Measurements from ENCODE around the gene SZT2.

SZT2 gene

GRCh38 chr1:43354471-43354870 lies 35.2 kb upstream of the SZT2 start:
- TF ChIP-seq GATA2 (IDR thresholded peaks at IDR 0.05; ENCODE audit: low read depth, low read length) (no peak), GATA3 (IDR thresholded peaks at IDR 0.05; ENCODE audit: low read depth, low read length) (no peak)

DNA sequence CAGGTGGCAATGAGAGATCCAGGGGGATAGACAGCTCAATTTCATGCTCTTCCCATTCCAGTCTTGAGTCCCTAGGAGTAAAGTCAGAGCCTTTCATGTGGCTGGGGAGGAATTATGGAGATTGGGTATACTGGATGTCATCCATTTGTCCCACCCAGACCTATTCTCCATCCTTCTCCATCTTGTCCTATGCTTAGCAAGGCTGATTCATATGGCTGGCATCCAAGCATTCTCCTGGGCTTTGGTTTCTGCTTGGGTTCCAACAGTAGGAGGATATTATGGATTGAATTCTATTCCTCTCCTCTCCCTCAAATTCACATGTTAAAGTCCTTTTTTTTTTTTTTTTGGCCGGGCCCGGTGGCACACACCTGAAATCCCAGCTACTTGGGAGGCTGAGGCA lies 34.8 kb upstream of the SZT2 start:
- no peak for TF ChIP-seq GATA2 (IDR thresholded peaks at IDR 0.05; ENCODE audit: low read depth, low read length)
- no peak for TF ChIP-seq GATA3 (IDR thresholded peaks at IDR 0.05; ENCODE audit: low read depth, low read length)

- TF ChIP-seq GATA3 (IDR thresholded peaks at IDR 0.05; ENCODE audit: low read depth, low read length) (no peak), GATA2 (IDR thresholded peaks at IDR 0.05; ENCODE audit: low read depth, low read length) (no peak)
Observed at GRCh38 chr1:43357251-43357650, 32.4 kb upstream of the SZT2 start.

DNA sequence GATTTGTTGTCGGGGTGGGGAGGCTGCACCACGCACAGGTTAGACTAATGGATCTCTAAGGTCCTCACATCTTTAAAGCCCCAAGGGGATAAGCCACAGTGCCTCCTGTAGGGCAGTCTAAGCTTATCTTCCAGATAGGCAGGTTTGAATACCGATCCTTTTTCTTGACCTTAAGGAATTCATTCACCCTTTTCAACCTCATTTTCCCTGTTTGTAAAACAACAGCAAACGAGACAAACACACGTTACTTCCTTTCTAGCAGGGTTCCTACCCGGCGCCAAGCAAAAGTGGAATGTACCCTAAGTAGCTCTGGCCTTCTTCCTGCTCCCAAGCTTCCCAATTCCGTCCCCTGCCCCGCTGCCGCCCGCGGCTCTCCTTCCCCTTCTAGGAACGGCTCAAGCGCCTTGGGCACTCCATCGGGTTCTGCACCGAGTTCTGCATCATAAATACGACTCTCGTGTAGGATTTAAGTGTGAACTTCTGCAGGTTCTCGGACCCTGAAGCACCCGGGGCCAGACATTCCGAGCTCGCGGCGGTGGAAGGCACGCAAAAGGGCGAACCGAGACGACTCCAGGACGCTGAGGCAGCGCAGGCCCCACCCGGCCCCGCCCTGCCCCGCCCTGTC lies 31.5 kb upstream of the SZT2 start:
- TF ChIP-seq GATA3 (IDR thresholded peaks at IDR 0.05; ENCODE audit: low read depth, low read length), result no peak
- TF ChIP-seq GATA2 (IDR thresholded peaks at IDR 0.05; ENCODE audit: low read depth, low read length), result no peak

DNA sequence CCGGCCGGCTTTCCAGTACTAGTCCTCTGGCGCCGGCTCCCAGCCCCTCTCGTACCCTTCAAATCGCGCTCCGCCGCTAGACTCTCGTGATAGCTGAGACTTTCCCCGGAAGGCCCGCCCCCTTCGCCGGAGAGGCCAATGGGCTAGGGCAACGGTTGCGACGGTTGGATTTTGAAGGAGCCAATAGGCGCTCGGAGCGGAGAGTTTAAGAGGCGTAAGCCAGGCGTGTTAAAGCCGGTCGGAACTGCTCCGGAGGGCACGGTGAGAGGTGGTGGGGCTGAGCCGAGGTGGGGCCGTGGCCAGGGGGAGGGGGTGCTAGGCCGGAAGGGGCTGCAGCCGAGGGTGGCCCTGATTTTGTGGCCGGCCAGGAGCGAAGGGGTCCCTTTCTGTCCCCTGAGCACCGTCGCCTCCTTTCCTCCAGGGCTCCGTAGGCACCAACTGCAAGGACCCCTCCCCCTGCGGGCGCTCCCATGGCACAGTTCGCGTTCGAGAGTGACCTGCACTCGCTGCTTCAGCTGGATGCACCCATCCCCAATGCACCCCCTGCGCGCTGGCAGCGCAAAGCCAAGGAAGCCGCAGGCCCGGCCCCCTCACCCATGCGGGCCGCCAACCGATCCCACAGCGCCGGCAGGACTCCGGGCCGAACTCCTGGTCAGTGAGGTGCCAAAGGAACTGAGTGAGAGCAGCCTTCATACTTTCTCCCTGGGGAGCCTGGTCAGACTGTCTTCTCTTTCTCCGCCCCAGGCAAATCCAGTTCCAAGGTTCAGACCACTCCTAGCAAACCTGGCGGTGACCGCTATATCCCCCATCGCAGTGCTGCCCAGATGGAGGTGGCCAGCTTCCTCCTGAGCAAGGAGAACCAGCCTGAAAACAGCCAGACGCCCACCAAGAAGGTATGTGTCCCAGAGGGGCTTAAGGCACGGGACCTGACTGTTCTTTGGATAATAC lies 30.7 kb upstream of the SZT2 start, which contains the start of gene CDC20:
Gene CDC20, plus strand, starts transcription at position 236 of the 948 bp plus-strand sequence. Its CDS starts 235 bp downstream, at position 471.
- TF ChIP-seq GATA3 (IDR thresholded peaks at IDR 0.05; ENCODE audit: low read depth, low read length) (no peak), GATA2 (IDR thresholded peaks at IDR 0.05; ENCODE audit: low read depth, low read length) (no peak)

DNA sequence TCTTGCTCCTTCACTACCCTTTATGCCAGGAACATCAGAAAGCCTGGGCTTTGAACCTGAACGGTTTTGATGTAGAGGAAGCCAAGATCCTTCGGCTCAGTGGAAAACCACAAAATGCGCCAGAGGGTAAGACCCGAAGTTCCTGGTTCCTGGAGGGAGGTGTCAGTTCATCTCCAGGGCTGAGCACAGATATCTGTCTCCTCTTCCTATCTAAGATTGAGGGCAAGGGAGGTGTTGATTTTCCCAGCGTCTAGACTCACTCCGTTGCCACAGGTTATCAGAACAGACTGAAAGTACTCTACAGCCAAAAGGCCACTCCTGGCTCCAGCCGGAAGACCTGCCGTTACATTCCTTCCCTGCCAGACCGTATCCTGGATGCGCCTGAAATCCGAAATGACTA lies 30.0 kb upstream of the SZT2 start:
- TF ChIP-seq GATA2 (IDR thresholded peaks at IDR 0.05; ENCODE audit: low read depth, low read length) (no peak), GATA3 (IDR thresholded peaks at IDR 0.05; ENCODE audit: low read depth, low read length) (no peak)

DNA sequence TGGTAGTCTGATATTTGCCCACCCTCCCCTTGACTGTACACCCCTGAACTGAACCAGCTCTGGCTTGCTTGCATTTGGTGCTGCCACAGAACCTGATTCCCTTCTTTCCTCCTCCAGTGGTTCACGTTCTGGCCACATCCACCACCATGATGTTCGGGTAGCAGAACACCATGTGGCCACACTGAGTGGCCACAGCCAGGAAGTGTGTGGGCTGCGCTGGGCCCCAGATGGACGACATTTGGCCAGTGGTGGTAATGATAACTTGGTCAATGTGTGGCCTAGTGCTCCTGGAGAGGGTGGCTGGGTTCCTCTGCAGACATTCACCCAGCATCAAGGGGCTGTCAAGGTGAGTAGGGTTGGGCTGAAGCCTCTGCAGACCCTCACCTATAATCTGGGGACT lies 29.1 kb upstream of the SZT2 start:
- TF ChIP-seq GATA3 (IDR thresholded peaks at IDR 0.05; ENCODE audit: low read depth, low read length) (no peak), GATA2 (IDR thresholded peaks at IDR 0.05; ENCODE audit: low read depth, low read length) (no peak)

GRCh38 chr1:43363283-43363934 lies 26.3 kb upstream of the SZT2 start:
- TF ChIP-seq GATA3 (IDR thresholded peaks at IDR 0.05; ENCODE audit: low read depth, low read length) (no peak), GATA2 (IDR thresholded peaks at IDR 0.05; ENCODE audit: low read depth, low read length) (no peak)

GRCh38 chr1:43363935-43364525 lies 25.7 kb upstream of the SZT2 start:
- no peak for TF ChIP-seq GATA2 (IDR thresholded peaks at IDR 0.05; ENCODE audit: low read depth, low read length)
- no peak for TF ChIP-seq GATA3 (IDR thresholded peaks at IDR 0.05; ENCODE audit: low read depth, low read length)

DNA sequence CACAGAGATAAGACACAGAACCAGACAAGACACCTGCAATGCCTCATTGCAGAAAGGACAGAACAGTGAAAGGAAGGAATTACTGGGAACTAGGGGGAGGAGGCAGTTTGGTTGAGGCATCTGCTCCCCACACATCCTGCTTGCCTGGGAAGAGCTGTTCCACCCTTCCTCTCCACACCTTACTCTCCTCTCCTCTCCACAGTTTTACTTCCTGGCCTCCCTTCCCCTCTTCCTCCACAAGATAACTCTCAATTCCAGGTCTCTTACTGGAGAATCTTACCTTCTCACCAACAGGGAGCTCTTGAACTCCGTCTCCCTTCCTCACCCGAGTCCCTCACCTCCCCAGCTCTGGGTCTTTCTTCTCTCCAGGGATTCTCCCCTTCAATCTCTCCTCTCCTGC lies 24.0 kb upstream of the SZT2 start:
- TF ChIP-seq GATA3 (IDR thresholded peaks at IDR 0.05; ENCODE audit: low read depth, low read length), result no peak
- no peak for TF ChIP-seq GATA2 (IDR thresholded peaks at IDR 0.05; ENCODE audit: low read depth, low read length)

- no peak for TF ChIP-seq GATA3 (IDR thresholded peaks at IDR 0.05; ENCODE audit: low read depth, low read length)
- TF ChIP-seq GATA2 (IDR thresholded peaks at IDR 0.05; ENCODE audit: low read depth, low read length), result no peak
Observed at GRCh38 chr1:43366179-43366578, 23.5 kb upstream of the SZT2 start.

GRCh38 chr1:43366601-43367025 lies 23.1 kb upstream of the SZT2 start:
- TF ChIP-seq GATA2 (IDR thresholded peaks at IDR 0.05; ENCODE audit: low read depth, low read length) (no peak), GATA3 (IDR thresholded peaks at IDR 0.05; ENCODE audit: low read depth, low read length) (no peak)

- TF ChIP-seq GATA3 (IDR thresholded peaks at IDR 0.05; ENCODE audit: low read depth, low read length), result no peak
- no peak for TF ChIP-seq GATA2 (IDR thresholded peaks at IDR 0.05; ENCODE audit: low read depth, low read length)
Observed at GRCh38 chr1:43367026-43367903, 22.4 kb upstream of the SZT2 start.
